HG03378 (cell line): ENCODE measurements around the gene GARS1.

ENCODE experiments used
- ATAC-seq: cut with Tn5 transposase; IDR thresholded peaks from one replicate; pipeline ENCODE4 v1.9.1; 2021; ENCODE audit warnings: mild to moderate bottlenecking, moderate library complexity; ENCODE audit not compliant: unreplicated experiment

The GARS1 gene

DNA sequence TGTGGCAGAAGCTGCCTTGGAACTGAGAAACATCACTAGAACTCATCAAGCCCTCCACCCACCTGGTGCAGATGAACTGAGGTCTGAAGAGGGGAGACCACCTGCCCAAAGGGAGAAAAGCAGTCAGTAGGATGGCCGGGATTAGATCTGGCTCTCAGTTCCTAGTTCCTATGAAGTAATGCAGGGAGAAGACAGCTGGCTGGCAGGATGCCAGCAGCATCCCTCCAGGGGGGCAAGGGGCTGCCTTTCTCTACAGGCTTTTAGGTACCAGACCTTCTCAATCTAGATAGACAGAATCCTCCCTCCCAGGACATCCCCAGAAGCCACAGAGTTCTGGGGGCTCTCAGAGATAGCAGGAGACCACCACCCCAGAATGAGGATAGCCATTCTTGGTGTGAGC is 79.7 kb downstream of the GARS1 start:
- ATAC-seq = no peak

DNA sequence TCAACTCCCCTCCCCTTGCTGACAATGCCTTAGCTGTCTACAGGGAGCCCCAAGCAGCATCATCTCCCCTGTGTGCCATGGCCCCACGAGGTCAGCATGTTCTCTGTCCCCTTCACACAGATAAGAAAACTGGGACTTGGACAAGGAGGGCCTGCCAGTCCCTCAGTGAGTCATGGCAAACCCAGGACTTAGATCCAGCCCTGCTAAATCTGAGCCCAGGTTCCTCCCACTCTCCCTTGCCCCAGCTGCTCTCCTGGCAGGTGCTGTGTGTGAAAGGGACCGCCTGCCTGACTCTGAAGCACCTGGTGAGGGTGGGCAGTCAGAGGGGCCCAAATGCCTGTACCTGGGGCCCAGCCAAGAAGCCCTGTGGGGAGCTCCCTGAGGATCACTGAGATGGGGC is 80.2 kb downstream of the GARS1 start:
- no peak for ATAC-seq

DNA sequence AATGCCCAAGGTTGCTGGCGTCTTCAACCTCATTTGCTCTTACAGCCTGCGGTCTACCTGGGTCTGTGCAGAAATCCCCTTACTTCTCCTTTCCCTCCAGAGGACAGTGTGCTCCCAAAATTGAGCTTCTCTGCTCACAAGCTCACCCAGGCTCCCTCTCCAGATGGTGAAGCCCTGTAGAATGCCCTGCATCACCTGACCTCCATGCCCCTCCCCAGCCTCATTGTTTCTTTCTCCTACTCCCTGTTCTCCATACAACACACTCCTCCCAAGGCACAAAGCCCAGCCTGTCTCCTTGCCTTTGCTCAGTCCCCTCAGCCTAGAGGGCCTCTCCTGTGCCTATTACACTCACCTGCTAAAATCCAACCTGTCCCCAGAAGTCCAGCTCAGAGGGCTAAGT is 84.1 kb downstream of the GARS1 start:
- ATAC-seq = no peak

DNA sequence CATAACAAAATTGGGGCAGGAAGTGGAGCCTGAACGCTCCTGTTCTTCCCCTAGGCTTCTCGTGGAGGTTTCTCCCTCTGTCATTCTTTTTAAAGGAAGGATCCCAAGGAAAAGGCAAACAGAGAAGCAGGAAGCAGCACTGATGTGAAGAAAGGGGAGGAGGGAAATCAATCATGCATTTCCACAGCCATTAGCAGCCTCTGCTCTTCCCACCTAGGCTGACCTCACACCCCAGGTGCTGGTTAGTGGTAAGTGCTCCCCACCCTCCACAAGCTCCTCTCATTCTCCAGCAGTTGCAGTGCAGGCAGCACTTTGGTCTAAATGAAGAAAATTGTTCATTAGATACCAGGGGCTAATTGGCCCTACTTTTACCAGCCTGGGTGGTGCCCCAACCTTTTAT is 85.0 kb downstream of the GARS1 start:
- ATAC-seq = no peak

DNA sequence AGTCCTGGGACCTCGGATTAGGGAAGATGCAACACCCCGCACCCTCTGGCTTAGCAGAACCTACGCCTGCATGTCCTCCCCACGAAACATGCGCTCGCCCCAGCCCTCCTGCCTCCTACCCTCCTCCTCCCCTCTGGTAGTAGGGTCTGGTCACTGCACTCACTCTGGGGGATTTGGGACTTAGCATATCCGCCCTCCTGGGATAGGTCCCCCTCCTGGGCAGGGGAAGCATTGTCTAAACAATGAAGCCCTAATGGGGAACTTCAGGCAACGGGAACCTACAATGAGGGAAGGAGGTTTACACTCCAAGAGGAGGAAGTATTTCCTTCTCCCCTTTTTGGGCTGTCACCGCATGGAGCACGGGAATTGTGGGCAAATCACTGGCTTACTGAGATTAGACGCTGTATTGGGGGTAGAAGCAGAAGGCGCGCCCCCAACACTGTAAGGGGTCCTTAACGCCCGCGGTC is 86.7 kb downstream of the GARS1 start:
- no peak for ATAC-seq

DNA sequence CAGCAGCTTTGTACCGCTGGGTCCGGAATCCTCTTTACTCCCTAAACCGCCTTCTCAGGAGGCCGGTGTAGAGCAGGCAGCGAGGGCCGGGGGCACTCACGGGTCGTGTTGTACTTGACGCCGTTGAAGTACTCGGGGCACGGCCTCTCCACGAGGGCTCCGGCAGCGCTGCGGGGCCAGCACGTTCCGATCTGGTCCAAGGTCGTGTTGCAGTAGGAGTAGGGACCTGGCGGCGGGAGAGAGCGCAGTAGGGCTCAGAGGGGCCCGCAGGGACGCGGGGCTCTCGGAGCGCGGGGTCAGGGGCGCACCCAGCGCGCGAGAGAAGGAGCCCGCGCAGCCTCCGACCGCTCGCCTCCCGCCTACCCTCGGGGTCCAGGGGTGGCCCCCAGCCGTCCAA is 87.1 kb downstream of the GARS1 start:
- no peak for ATAC-seq

DNA sequence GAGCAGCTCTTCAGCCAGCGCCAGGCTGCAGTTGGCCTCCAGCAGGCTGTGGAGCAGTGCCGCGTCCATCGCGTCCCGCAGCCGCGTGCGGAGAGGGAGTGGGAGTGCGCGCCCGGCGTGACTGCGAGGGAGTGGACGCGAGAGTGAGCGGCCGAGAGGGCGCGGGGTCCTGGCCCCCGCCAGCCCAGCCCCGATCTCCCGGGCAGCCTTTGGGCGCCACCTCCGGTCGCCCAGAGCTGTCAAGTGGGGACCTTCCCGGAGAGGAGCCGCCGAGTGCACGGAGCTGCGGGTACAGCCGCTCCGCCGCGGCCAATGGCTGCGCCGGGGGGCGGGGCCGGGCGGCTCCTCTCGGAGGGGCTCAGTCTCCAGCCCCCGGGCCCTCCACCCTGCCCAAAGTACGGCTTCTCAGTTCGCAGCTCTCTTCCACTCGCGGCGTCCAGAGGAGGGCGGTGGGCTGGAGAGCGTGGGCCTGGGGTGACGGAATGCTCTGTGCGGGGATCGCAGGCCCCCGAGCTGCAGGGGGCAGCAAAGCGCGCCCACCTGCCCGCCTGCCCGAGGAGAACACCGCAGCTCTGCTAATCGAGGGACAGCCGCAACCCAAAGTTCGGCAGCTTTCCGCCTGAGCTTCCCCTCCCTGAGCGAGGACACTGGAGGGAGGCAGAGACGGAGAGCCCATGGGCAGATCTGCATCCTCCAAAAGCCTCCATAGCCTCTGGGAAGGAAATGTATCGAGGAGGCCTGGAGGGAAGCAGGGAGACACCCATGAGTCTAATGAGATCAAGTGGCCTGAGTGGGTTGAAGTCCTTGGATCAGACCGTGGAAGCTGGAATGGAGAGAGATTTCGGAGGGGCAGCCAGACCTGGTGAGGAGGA is 87.8 kb downstream of the GARS1 start, which contains the start of gene CRHR2:
Gene CRHR2 (minus strand): TSS at position 245 of the 872 bp plus-strand sequence. CDS start 176 bp downstream, at position 69.
- ATAC-seq = no peak

DNA sequence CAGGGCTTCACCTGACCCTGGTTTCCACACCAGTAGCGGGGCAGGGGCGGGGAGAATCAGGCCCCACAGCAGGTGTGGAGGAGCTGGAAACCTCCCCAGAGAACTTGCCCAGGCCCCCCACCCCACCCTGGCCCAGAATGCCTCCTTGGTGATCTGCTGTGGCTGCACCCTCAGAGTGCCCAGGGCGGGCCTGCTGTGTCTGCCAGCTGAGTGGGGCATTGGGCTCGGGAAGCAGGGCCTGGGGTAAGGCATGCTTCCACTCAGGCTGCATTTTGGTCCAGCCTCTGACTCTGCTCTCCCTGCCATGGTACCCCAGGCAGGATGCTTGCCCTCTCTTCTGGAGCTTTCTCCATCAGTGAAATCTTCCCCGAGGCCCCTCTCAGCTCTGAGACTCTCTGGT is 88.6 kb downstream of the GARS1 start:
- no peak for ATAC-seq
